ENCODE data around the gene CDH4. TPM values are rescaled to one million over a fixed set of nuclear protein-coding genes. Genes with fewer than 3 reads are reported as not detected.

CDH4 gene
- total RNA-seq, 1 donor from 2014 or later: not detected

DNA sequence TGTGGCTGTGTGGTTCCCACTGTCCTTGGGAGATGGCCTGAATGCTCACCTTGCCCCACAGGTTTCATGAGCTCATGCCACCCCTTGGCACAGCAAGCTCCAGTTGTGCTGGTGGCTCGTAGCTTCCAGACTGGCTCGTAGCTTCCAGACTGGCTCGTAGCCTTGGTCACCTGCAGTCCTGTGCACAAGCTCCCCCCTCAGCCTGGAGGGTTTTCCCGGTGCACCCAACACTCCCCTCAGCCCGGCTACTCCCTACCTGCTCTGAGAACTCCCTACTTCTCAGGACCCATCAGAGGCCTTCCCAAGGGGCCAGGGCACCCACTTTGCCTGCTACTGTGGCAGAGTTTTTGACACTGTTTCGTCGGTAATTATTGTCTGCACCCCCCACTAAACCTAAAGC, 528.0 kb downstream of the CDH4 start:
- ATAC-seq (no peak), DNase-seq (ENCODE audit: low spot score) (no peak)

DNA sequence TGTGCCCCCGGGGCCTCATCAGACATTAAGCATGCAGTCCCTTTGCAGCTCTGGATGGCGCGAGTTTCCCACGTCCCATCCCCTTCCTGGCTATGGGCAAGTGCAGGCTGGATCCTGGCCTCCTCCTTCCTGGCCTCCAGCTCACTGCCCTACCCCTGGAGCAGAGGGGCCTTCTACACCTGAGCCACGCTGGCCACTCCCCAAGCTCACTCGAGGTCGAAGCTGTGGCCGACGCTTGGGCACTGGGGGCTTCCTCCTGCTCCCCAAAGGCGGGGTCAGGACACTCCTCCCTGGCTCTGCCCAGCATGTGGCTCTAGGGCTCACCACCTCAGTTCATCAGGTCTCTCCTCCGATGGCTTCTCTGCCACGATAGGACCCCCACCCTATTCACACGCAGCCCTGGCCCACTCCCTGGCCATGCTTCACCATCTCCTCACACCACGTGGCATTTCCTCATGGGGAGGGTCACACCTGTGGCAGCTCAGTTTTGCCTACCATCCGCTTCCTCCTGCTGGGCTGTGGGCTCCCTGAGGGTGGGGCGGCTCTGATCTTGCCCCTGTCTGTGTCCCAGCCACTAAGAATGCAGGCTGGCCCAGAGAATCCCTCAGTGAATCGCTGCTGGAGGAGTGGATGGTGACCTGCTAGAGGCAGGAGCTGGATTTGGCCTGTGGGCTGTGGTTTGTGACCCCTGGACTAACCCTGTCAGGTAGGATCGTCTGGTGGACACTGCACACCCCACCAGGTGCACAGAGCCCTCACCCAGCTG, 532.9 kb downstream of the CDH4 start:
- ATAC-seq (no peak), DNase-seq (ENCODE audit: low spot score) (no peak)

DNA sequence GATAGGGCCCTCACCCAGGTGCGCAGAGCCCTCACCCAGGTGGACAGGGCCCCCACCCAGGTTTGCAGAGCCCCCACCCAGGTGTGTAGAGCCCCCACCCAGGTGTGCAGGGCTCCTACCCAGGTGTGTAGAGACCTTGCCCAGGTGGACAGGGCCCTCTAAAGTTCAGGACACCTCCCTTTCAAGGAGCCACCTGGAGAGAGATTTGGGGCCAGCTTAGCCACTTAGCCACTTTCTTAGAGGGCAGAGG, 533.4 kb downstream of the CDH4 start:
- DNase-seq (ENCODE audit: low spot score): no peak
- ATAC-seq: no peak

DNA sequence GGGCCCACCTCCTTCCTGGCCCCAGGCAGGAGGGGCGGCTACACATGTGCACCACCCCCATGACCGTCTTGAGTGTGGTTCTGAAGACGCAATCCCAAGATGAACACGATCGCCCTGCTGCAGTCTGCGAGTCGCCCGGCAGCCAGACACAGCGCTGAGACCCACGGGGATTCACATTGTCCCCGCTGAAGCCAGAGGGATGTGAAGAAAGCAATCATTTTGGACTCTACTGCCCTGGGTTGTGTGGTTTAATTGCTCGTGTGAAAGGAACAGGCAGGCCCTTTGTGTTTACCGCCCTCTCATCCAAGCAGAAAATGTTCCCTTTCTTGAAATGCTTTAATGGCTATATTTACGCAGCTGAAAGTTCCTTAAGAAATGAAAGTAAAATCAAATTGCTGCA, 534.2 kb downstream of the CDH4 start:
- DNase-seq (ENCODE audit: low spot score) (no peak), ATAC-seq (no peak)

DNA sequence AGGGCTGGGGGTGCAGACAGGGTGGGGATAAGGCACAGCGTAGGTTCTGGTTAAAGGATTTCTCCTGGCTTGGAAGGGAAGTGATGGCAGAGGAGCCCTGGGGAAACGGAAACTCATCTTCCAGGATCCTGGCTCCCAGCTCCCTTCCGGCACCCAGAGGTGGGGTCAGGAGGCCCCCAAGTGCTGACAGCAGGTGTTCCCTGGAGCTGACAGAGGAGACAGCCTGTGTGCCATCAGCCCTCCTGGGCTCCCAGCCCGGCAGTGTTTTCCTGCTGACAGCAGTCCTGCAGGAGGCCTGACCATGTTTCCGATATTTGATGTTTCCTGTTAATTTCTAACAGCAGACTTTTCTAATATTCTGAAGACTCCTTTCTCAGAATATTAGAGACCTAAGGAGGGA, 536.3 kb downstream of the CDH4 start:
- no peak for DNase-seq (ENCODE audit: low spot score)

GRCh38 chr20:61789329-61789728, 537.3 kb downstream of the CDH4 start:
- DNase-seq (ENCODE audit: low spot score) (no peak), ATAC-seq (no peak)

More for the DNA sequence above, 536.3 kb downstream of the CDH4 start:
- no peak for ATAC-seq

DNA sequence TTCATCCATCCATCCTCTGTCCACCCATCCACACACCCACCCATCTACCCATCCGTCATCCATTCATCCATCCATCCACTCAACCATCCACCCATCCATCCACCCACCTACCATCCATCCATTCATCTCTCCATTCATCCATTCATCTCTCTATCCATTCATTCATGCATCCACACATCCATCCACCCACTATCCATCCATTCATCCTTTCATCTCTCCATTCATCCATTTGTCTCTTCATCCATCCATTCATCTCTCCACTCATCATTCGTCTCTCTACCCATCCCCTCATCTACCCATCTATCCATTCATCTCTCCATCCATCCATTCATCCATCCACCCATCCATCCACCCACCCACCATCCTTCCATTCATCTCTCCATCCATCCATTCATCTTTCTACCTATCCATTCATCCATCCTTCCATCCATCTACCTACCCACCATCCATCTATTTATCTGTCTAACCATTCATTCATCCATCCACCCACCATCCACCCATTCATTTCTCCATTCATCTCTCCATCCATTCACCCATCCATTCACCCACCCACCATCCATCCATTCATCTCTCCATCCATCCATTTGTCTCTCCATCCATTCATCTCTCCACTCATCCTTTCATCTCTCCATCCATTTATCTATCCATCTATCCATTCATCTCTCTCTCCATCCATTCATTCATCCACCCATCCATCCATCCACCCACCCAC, 538.2 kb downstream of the CDH4 start:
- ATAC-seq: no peak
- no peak for DNase-seq (ENCODE audit: low spot score)

- no peak for ATAC-seq
- no peak for DNase-seq (ENCODE audit: low spot score)
Observed at GRCh38 chr20:61791995-61792394, 539.9 kb downstream of the CDH4 start.

DNA sequence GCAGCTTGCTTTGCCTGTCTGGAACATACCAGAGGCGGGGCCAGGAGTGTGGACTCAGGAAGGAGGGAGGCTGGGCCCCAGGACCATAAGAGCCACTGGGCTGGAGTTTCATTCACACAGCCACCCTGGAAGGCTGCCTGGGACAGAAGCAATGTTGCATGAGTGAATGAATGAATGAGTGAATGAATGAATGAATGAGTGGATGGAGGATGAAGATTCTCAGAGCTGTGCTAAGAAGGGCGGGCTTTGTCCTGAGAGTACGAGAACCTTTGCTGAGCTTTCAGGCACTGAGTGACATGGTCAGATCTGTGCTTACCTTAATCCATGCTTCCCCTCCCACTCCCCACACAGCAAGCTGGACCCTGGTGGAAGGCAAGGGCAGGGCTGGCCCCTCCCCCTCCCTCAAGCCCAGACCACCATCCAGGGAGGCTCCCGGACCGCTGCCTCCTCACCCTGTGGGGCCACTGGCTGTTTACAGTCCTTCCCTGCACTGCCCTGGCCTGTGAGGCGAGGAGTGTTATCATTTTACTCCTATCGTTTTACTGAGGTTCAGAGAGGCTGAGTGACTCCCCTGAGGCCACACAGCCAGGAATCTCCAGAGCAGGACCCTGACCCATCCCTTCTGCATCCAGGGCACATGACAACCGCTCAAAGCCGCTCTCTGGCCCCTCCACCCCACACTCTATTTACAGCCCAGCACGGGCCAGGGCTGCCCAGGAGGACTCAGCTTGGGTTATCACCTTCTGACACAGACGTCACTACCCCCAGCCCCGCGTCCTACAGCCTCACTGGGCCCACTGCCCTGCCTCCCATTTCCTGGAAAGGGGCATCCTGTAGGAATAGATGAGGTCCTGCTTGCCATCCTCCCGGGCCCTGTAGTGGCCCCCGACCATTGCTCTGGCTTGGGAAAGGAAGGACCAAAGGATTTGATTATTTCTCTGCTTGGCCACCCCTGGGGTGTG, 543.9 kb downstream of the CDH4 start:
- DNase-seq (ENCODE audit: low spot score) (no peak), ATAC-seq (no peak)

DNA sequence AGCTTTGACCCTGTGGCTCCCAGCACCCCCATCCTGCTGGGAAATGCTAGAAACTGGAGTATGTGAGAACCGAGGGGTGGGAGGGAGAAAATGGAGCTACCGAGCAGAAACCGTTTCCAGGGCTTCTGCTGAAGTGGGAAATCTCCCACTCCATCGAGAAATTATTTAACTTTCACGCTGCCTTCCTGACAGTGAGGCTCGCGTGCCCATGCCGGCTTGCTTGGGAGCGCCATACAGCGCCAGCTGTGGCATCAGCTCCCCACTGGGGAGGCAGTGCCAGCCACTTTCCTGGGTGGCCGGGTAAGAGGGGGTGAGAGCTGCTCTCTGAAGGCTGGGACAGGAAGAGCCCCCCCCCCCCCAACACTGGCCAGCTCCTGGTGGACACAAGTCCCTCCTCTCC, 544.7 kb downstream of the CDH4 start:
- DNase-seq (ENCODE audit: low spot score) (no peak), ATAC-seq (no peak)

DNA sequence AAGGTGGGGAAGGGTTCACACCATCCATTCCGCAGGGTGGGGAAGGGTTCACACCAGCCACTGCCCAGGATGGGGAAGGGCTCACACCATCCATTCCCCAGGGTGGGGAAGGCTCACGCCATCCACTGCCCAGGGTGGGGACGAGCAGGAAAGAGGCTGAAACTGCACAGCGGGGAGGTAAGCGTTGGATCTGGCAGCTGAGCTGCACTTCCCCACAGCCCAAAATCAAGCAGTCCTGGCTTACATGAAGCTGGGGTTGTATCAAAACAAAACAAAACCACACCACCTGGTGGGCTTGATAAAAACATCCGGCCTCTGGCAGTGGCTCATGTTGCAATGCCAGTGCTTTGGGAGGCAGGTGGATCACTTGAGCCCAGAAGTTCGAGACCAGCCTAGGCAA, 545.1 kb downstream of the CDH4 start:
- DNase-seq (ENCODE audit: low spot score) (no peak), ATAC-seq (no peak)

DNA sequence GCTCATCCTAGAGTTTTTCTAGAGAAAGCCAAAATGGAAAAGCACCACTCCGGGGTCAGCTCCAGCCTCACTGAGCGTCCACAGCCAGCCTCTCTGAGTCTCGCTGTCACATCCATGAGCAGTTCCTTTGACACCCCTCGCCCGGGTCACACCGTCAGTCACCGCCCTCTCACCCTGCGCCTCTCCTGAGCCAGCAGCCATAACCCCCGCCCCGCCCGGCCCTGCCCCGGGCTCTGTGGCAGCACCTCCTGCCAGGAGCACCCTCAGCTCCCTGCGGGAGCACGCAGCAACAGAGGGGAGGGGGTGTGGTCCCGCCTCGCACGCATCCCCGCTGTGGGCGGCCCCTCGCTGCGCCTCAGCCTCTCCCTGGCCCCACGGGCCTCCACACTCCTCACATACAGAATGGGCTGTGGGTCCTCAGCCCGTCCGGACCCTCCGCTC, 545.9 kb downstream of the CDH4 start:
- ATAC-seq: no peak
- no peak for DNase-seq (ENCODE audit: low spot score)

- DNase-seq (ENCODE audit: low spot score) (no peak), ATAC-seq (no peak)
Observed at GRCh38 chr20:61798632-61799031, 546.6 kb downstream of the CDH4 start.

DNA sequence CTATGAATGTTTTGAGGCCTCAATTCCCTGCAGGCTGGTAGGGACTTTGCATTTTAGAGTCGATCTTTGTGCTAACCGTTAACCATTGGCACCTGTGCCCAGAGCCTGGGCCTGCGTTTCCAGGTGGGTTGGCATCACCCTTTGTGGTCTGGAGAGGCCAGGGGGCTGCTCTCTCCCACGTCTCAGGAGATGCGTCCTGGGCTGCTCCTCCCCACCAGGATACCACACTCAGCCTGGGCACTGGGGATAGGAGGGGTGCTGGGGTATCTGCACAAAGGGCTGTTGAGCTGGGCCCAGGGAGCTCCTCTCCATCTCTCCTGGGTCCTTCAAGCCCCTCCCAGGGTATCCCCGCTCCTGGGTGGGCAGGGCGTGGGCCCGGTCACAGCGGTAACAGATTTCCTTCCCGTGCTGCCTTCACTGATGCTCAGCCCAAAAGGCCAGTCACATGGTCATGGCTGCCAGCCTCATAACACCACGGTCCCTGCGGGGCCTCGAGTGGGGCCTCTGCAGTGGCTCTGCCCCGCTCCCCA, 547.4 kb downstream of the CDH4 start:
- no peak for ATAC-seq
- DNase-seq (ENCODE audit: low spot score): no peak

DNA sequence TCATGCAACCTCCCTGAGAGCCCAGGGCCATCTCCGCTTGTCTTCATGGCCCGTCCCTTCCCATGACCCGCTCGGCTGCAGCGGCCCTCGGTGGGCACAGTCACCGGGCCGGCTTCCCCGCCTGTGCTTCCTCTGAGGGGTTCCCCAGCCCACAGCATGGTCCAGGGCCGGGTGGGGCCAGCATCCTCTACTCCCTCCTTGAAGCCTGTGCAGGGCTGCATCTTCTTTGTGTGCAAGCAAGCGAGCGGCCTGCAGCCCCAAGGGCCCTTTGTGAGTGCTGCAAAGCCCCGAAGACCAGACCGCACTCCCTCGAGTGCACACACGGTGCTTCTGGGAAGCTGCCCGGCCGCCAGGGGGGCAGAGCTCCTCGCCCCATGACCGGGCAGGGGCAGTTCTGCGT, 547.9 kb downstream of the CDH4 start:
- DNase-seq (ENCODE audit: low spot score) (no peak), ATAC-seq (no peak)

- no peak for DNase-seq (ENCODE audit: low spot score)
- no peak for ATAC-seq
Observed at GRCh38 chr20:61800359-61801064, 548.5 kb downstream of the CDH4 start.

GRCh38 chr20:61801065-61801360, 549.0 kb downstream of the CDH4 start:
- DNase-seq (ENCODE audit: low spot score): no peak
- no peak for ATAC-seq

- DNase-seq (ENCODE audit: low spot score): no peak
Observed at GRCh38 chr20:61801428-61801827, 549.4 kb downstream of the CDH4 start.

GRCh38 chr20:61801857-61802442, 549.9 kb downstream of the CDH4 start:
- DNase-seq (ENCODE audit: low spot score): no peak
- no peak for ATAC-seq

More at GRCh38 chr20:61801428-61801827, 549.4 kb downstream of the CDH4 start:
- no peak for ATAC-seq

GRCh38 chr20:61802721-61803311, 550.8 kb downstream of the CDH4 start:
- no peak for ATAC-seq
- no peak for DNase-seq (ENCODE audit: low spot score)
